HepG2 (cell line): ENCODE results near the gene IGF2BP3. TPM values are rescaled to one million over a fixed set of nuclear protein-coding genes. Genes with fewer than 3 reads are reported as not detected.

Experiments
- FLYWCH1 ChIP-seq: sonication (generic); formaldehyde crosslinking; IDR thresholded peaks from 2 replicates; pipeline ENCODE4 v1.8.1; 2023; ENCODE audit warnings: mild to moderate bottlenecking, missing genetic modification reagents
- FOXA1 ChIP-seq, 2 experiments: fragments of 450-650 bp in 1 of 2; sonication (generic) in 1 of 2; formaldehyde crosslinking in 1 of 2; IDR thresholded peaks; 2 replicates each; pipeline versions ENCODE4 v1.4.0 to v1.6.1; 2016 to 2020; ENCODE audit warnings: missing genetic modification reagents in 1 of 2
- GATAD1 ChIP-seq: IDR thresholded peaks from 2 replicates; pipeline ENCODE4 v1.6.1; 2016; ENCODE audit warnings: missing genetic modification reagents, missing compliant biosample characterization
- GMEB1 ChIP-seq: sonication (generic); formaldehyde crosslinking; IDR thresholded peaks from 2 replicates; pipeline ENCODE4 v1.5.1; 2020; ENCODE audit warnings: missing genetic modification reagents, mild to moderate bottlenecking, borderline replicate concordance
- HHEX ChIP-seq: IDR thresholded peaks from 2 replicates; pipeline ENCODE4 v1.6.1; 2016; ENCODE audit warnings: control low read depth
- HNF4A ChIP-seq: sonication (generic); formaldehyde crosslinking; IDR thresholded peaks from 2 replicates; pipeline ENCODE4 v1.4.0; 2020; ENCODE audit warnings: missing genetic modification reagents
- KDM1A ChIP-seq: IDR thresholded peaks from 2 replicates; pipeline ENCODE4 v1.6.1; 2016; ENCODE audit warnings: missing compliant biosample characterization
- KMT2A ChIP-seq: sonication (generic); formaldehyde crosslinking; IDR thresholded peaks from 2 replicates; pipeline ENCODE4 v1.4.0; 2020; ENCODE audit warnings: missing genetic modification reagents
- MTA3 ChIP-seq: sonication (generic); formaldehyde crosslinking; IDR thresholded peaks from 2 replicates; pipeline ENCODE4 v1.4.0; 2020; ENCODE audit warnings: missing genetic modification reagents
- NFKB2 ChIP-seq: sonication (generic); formaldehyde crosslinking; IDR thresholded peaks from 2 replicates; pipeline ENCODE4 v1.4.0; 2020; ENCODE audit warnings: missing genetic modification reagents, borderline replicate concordance
- NR2F1 ChIP-seq, 2 experiments: fragments of 450-650 bp in 1 of 2; formaldehyde crosslinking in 1 of 2; IDR thresholded peaks; 2 replicates each; pipeline versions ENCODE4 v1.5.0 to v1.6.1; 2016 to 2020; ENCODE audit warnings: mild to moderate bottlenecking in 1 of 2, missing compliant biosample characterization in 1 of 2, missing genetic modification reagents in 1 of 2, moderate library complexity in 1 of 2
- PATZ1 ChIP-seq: sonication (generic); formaldehyde crosslinking; IDR thresholded peaks from 2 replicates; pipeline ENCODE4 v1.4.0; 2020; ENCODE audit warnings: missing genetic modification reagents
- PHF20 ChIP-seq: sonication (generic); formaldehyde crosslinking; IDR thresholded peaks from 2 replicates; pipeline ENCODE4 v1.5.0; 2020; ENCODE audit warnings: mild to moderate bottlenecking, missing genetic modification reagents
- PHF21A ChIP-seq: sonication (generic); formaldehyde crosslinking; IDR thresholded peaks from 2 replicates; pipeline ENCODE4 v1.5.0; 2020; ENCODE audit warnings: mild to moderate bottlenecking, missing genetic modification reagents
- PHF5A ChIP-seq: IDR thresholded peaks from one replicate; pipeline ENCODE4 v1.6.1; 2018; ENCODE audit warnings: low read depth, missing genetic modification reagents; ENCODE audit not compliant: unreplicated experiment
- PPARG ChIP-seq: conservative IDR thresholded peaks from 2 replicates; pipeline ENCODE4 v1.6.1; 2016; ENCODE audit warnings: missing biosample characterization, missing genetic modification reagents
- PRDM15 ChIP-seq: sonication (generic); formaldehyde crosslinking; IDR thresholded peaks from 2 replicates; pipeline ENCODE4 v1.4.0; 2020; ENCODE audit warnings: missing genetic modification reagents
- PTBP1 ChIP-seq: fragments of 200-400 bp; formaldehyde crosslinking; IDR thresholded peaks from 2 replicates; pipeline ENCODE4 v1.6.1; 2018; ENCODE audit warnings: low read length, low read depth; ENCODE audit not compliant: poor library complexity, severe bottlenecking
- SOX6 ChIP-seq, 2 experiments: fragments of 450-650 bp in 1 of 2; sonication (generic) in 1 of 2; formaldehyde crosslinking in 1 of 2; IDR thresholded peaks; 2 replicates each; pipeline versions ENCODE4 v1.4.0 to v1.6.1; 2017 to 2020; ENCODE audit warnings: antibody characterized with exemption in 1 of 2, mild to moderate bottlenecking in 1 of 2, missing genetic modification reagents in 1 of 2
- TAF1 ChIP-seq: sonication (generic); formaldehyde crosslinking; IDR thresholded peaks from 2 replicates; pipeline ENCODE4 v1.4.0; 2020; ENCODE audit warnings: missing genetic modification reagents
- ZFP36 ChIP-seq: fragments of 150-350 bp; IDR thresholded peaks from 2 replicates; pipeline ENCODE4 v1.6.1; 2018; ENCODE audit warnings: borderline replicate concordance, low read length, low read depth; ENCODE audit not compliant: partially characterized antibody
- ZNF12 ChIP-seq: sonication (generic); formaldehyde crosslinking; IDR thresholded peaks from 2 replicates; pipeline ENCODE4 v1.5.0; 2020; ENCODE audit warnings: missing genetic modification reagents
- ZNF329 ChIP-seq: sonication (generic); formaldehyde crosslinking; IDR thresholded peaks from 2 replicates; pipeline ENCODE4 v1.9.0; 2021; ENCODE audit warnings: low read depth, mild to moderate bottlenecking, missing genetic modification reagents
- ZNF747 ChIP-seq: sonication (generic); formaldehyde crosslinking; IDR thresholded peaks from 2 replicates; pipeline ENCODE4 v1.8.1; 2023; ENCODE audit warnings: missing genetic modification reagents, mild to moderate bottlenecking, borderline replicate concordance
- polyA plus RNA-seq, 8 experiments: library from polyadenylated mRNA; depleted of rRNA in 3 of 8; stranded (reverse) in 7 of 8; unstranded in 1 of 8; fragments of >200 nt; fragmentation: Illumina TruSeq in 4 of 8; extraction: Trizol in 4 of 8; gene quantifications; 2 replicates each; pipeline versions ENCODE4 v1.2.1 to v1.2.3, GENCODE V29; 2011 to 2016; ENCODE audit warnings: low read depth in 4 of 8, missing spikeins in 1 of 8, mixed read lengths in 1 of 8; ENCODE audit not compliant: insufficient read depth in 1 of 8
- total RNA-seq, 5 experiments: library from RNA; depleted of rRNA; stranded (reverse); fragments of >200 nt; fragmentation: Illumina TruSeq; extraction: Trizol; gene quantifications; 2 replicates each; pipeline ENCODE4 v1.2.3, GENCODE V29; 2016; ENCODE audit warnings: low read depth in 1 of 5

IGF2BP3 gene
- total and polyA plus RNA-seq, 2 of the 13 experiments (the other 11 are each of a cell fraction or from before 2014, with no cell fraction given), result 37.7 to 39.5 TPM

GRCh38 chr7:23471106-23471859 lies 992 bp upstream of the IGF2BP3 start (continued):
- no peak for TF ChIP-seq FOXA1 (IDR thresholded peaks at IDR 0.05)
- TF ChIP-seq FOXA1 (CRISPR knock-in tag; IDR thresholded peaks at IDR 0.05), result no peak
- TF ChIP-seq SOX6 (IDR thresholded peaks at IDR 0.05), result no peak
- 0 out of 2 replicates have a peak, but pooled peaks have one; percentile 11 for TF ChIP-seq SOX6 (CRISPR knock-in tag; IDR thresholded peaks at IDR 0.05)
- TF ChIP-seq PHF20 (CRISPR knock-in tag), result peak; percentile 27; the same call in 1 of the 2 replicates
- no peak for TF ChIP-seq HHEX (CRISPR knock-in tag)
- TF ChIP-seq PRDM15, result no peak
- no peak for TF ChIP-seq MTA3 (CRISPR knock-in tag)
- TF ChIP-seq HNF4A, result no peak
- no peak for TF ChIP-seq KDM1A
- no peak for TF ChIP-seq PHF5A (CRISPR knock-in tag)
- no peak for TF ChIP-seq GMEB1 (CRISPR knock-in tag)
- no peak for TF ChIP-seq ZFP36
- TF ChIP-seq TAF1, result peak; percentile 58
- no peak for TF ChIP-seq ZNF329
- no peak for TF ChIP-seq NFKB2 (CRISPR knock-in tag)
- TF ChIP-seq PPARG (CRISPR knock-in tag), result no peak
- TF ChIP-seq GATAD1 (CRISPR knock-in tag), result no peak; the same call in 1 of the 2 replicates
- TF ChIP-seq PATZ1 (CRISPR knock-in tag), result peak; percentile 93
- peak; percentile 65 for TF ChIP-seq KMT2A
- TF ChIP-seq FLYWCH1 (CRISPR knock-in tag), result no peak
- no peak; the same call in 1 of the 2 replicates for TF ChIP-seq PHF21A (CRISPR knock-in tag)
- TF ChIP-seq ZNF12 (CRISPR knock-in tag), result no peak
- TF ChIP-seq ZNF747, result no peak
- TF ChIP-seq NR2F1 (CRISPR knock-in tag; IDR thresholded peaks at IDR 0.05), result no peak
- no peak for TF ChIP-seq PTBP1
